ENCODE results near the gene TMEM144.

Gene TMEM144

DNA sequence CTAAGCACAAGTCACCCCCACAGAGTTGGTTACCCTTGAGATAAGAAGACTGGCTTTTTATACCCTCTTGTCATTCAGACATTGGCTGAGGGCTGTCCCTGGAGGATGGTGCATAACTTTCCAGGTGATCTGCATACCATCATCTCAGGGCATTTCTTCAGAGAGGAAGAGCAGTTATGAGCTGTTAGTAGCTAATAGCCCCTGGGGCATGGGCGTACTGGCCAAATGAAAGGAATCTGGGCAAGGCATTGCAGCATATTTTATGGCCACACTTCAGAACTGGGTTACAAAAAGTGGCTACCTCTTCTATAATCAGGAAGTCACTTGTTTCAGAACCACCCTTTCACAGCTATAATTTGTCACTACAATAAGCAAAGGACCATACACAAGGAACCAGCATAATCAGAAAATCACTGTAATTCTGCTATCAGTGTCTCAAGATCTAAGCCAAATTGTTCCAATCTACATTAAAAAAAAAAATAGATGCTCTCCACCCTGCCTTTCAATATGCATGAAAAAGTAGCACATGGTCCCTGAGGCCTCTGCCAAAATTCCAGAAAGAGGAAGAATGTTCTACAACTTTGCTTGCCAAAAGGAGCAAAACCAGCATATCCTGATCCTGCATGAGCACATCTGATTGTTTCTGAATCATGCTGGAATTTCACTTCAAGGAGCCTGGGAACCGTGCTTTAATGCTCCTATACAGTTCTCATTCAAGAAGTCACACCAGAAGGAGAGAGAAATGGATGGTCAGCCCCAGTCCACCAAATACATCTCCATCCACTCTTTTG, 92.0 kb downstream of the TMEM144 start:
- DNase-seq: no peak

DNA sequence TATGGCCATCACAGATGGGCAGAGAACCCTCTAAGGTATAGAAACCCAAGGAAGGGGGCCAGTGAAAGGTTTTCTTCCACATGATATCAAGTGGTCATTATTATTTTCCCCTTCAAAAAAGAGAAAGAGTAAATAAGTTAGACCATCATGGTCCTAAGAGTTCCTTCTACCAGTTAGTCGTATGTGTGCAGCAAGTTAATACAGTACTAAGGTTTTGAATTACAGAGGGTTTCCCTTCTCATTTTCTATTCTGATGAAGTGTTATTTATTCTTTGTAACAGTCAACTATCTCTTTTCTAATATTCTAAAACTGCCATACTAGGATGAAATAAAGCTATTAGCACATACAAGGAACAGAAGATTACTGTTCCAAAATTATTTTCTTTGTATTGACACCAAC, 94.4 kb downstream of the TMEM144 start:
- no peak for DNase-seq
